ENCODE measurements around the gene DTD1. TPM values are rescaled to one million over a fixed set of nuclear protein-coding genes. Genes with fewer than 3 reads are reported as not detected.

Gene DTD1
- total RNA-seq, 2 experiments from 2014 or later = 27.6 to 43.0 TPM

- no peak overlapping the region for H3K27ac ChIP-seq (ENCODE audit: low read depth, low read length, poor library complexity, severe bottlenecking)
- H2AFZ ChIP-seq (ENCODE audit: low read length) = no peak overlapping the region
- no peak for TF ChIP-seq EZH2phosphoT487 (IDR thresholded peaks at IDR 0.05; ENCODE audit: borderline replicate concordance, low read depth, low read length)
- TF ChIP-seq, protein P1, sequence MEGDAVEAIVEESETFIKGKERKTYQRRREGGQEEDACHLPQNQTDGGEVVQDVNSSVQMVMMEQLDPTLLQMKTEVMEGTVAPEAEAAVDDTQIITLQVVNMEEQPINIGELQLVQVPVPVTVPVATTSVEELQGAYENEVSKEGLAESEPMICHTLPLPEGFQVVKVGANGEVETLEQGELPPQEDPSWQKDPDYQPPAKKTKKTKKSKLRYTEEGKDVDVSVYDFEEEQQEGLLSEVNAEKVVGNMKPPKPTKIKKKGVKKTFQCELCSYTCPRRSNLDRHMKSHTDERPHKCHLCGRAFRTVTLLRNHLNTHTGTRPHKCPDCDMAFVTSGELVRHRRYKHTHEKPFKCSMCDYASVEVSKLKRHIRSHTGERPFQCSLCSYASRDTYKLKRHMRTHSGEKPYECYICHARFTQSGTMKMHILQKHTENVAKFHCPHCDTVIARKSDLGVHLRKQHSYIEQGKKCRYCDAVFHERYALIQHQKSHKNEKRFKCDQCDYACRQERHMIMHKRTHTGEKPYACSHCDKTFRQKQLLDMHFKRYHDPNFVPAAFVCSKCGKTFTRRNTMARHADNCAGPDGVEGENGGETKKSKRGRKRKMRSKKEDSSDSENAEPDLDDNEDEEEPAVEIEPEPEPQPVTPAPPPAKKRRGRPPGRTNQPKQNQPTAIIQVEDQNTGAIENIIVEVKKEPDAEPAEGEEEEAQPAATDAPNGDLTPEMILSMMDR (conservative IDR thresholded peaks at IDR 0.05; ENCODE audit: low read length) = no peak
- H3K4me2 ChIP-seq (ENCODE audit: low read length) = no peak overlapping the region
- ChIA-PET POLR2A (interaction anchor here (1.0 kb wide), 1 partner anchor 27 kb away, joined by 3 read pairs; no protein-coding TSS in a partner anchor), CTCF (ENCODE audit: unreplicated experiment) (no interaction called here)
- no TSS peak for BruUV-seq (replicated peaks)
- intact Hi-C loops (cut with micrococcal nuclease; ENCODE audit: unreplicated experiment) = no loop called here
- no peaks in the 10 kb centered on the region for H3K9me2 ChIP-seq (ENCODE audit: insufficient read depth, low read length)
- no peaks in the 10 kb centered on the region for H3K36me3 ChIP-seq (ENCODE audit: insufficient read depth, low read length)
- H4K20me1 ChIP-seq (ENCODE audit: insufficient read depth, low read length) = no peaks in the 10 kb centered on the region
- no peaks in the 10 kb centered on the region for H3K79me2 ChIP-seq (ENCODE audit: insufficient read depth, low read depth, low read length)
- H3K4me1 ChIP-seq (ENCODE audit: insufficient read depth, low read length, poor library complexity, severe bottlenecking) = no peaks in the 10 kb centered on the region
- H3K9me3 ChIP-seq (ENCODE audit: low read length) = no peaks in the 10 kb centered on the region
- no peak overlapping the region for H3K4me3 ChIP-seq (ENCODE audit: low read depth, low read length, poor library complexity, severe bottlenecking)
- DNase-seq (ENCODE audit: low spot score) = no peak
These were observed 98.8 kb downstream of the DTD1 start for GRCh38 chr20:18686696-18687095.

DNA sequence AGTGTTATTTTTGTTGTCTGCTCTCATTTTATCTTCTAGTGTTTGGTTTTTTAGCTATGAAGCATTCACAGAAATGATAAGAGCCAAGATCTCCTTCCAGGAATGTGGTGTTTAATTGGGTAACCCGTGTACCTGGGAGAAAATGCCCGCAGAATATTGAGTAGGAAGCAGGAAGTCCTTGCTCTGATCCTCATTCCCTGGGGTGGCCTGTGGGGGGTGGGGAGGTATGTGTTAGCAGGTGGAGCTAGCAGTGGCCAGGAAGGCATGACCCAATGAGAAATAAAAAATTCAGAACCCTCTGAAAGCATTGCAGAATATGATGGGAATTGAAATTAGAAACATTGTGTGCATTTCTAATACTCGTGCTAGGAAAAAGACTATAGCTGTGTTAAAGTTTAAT is 100.8 kb downstream of the DTD1 start:
- Histone ChIP-seq H3K36me3 (ENCODE audit: insufficient read depth, low read length) (no peaks in the 10 kb centered on the region), H4K20me1 (ENCODE audit: insufficient read depth, low read length) (no peaks in the 10 kb centered on the region), H3K27ac (ENCODE audit: low read depth, low read length, poor library complexity, severe bottlenecking) (no peak overlapping the region), H3K79me2 (ENCODE audit: insufficient read depth, low read depth, low read length) (no peaks in the 10 kb centered on the region), H3K4me1 (ENCODE audit: insufficient read depth, low read length, poor library complexity, severe bottlenecking) (no peaks in the 10 kb centered on the region), H3K4me3 (ENCODE audit: low read depth, low read length, poor library complexity, severe bottlenecking) (no peak overlapping the region), H3K9me2 (ENCODE audit: insufficient read depth, low read length) (no peaks in the 10 kb centered on the region), H3K4me2 (ENCODE audit: low read length) (no peak overlapping the region), H2AFZ (ENCODE audit: low read length) (no peak overlapping the region), H3K9me3 (ENCODE audit: low read length) (no peaks in the 10 kb centered on the region)
- no peak for DNase-seq (ENCODE audit: low spot score)
- intact Hi-C loops (cut with micrococcal nuclease; ENCODE audit: unreplicated experiment) = no loop called here
- BruUV-seq (replicated peaks) = no TSS peak
- TF ChIP-seq EZH2phosphoT487 (IDR thresholded peaks at IDR 0.05; ENCODE audit: borderline replicate concordance, low read depth, low read length) = no peak
- TF ChIP-seq, protein P1 (conservative IDR thresholded peaks at IDR 0.05; ENCODE audit: low read length) = no peak
- CTCF ChIA-PET (ENCODE audit: unreplicated experiment) = no interaction called here
- POLR2A ChIA-PET = no interaction called here

GRCh38 chr20:18689557-18689956 is 101.7 kb downstream of the DTD1 start:
- no peak for DNase-seq (ENCODE audit: low spot score)
- CTCF ChIA-PET (ENCODE audit: unreplicated experiment) = no interaction called here
- no peak overlapping the region for H2AFZ ChIP-seq (ENCODE audit: low read length)
- no peak overlapping the region for H3K4me2 ChIP-seq (ENCODE audit: low read length)
- H4K20me1 ChIP-seq (ENCODE audit: insufficient read depth, low read length) = no peaks in the 10 kb centered on the region
- no peaks in the 10 kb centered on the region for H3K79me2 ChIP-seq (ENCODE audit: insufficient read depth, low read depth, low read length)
- H3K9me2 ChIP-seq (ENCODE audit: insufficient read depth, low read length) = no peaks in the 10 kb centered on the region
- no peaks in the 10 kb centered on the region for H3K9me3 ChIP-seq (ENCODE audit: low read length)
- no TSS peak for BruUV-seq (replicated peaks)
- H3K4me1 ChIP-seq (ENCODE audit: insufficient read depth, low read length, poor library complexity, severe bottlenecking) = no peaks in the 10 kb centered on the region
- H3K27ac ChIP-seq (ENCODE audit: low read depth, low read length, poor library complexity, severe bottlenecking) = no peak overlapping the region
- POLR2A ChIA-PET = no interaction called here
- TF ChIP-seq, protein P1 (conservative IDR thresholded peaks at IDR 0.05; ENCODE audit: low read length) = no peak
- no peak for TF ChIP-seq EZH2phosphoT487 (IDR thresholded peaks at IDR 0.05; ENCODE audit: borderline replicate concordance, low read depth, low read length)
- intact Hi-C loops (cut with micrococcal nuclease; ENCODE audit: unreplicated experiment) = no loop called here
- H3K4me3 ChIP-seq (ENCODE audit: low read depth, low read length, poor library complexity, severe bottlenecking) = no peak overlapping the region
- no peaks in the 10 kb centered on the region for H3K36me3 ChIP-seq (ENCODE audit: insufficient read depth, low read length)
